ES-I3 (cell line): ENCODE data around the gene UPF3B.
"Not testable (repeated sequence)": the region's sequence is repeated elsewhere in the genome, so short reads cannot be mapped to it uniquely, and the experiment has no call there.

ENCODE experiments used
- H3K36me3 ChIP-seq: 2 replicates; pipeline ENCODE4 v1.6.1; 2013; ENCODE audit warnings: mild to moderate bottlenecking, low read length, control low read depth, moderate library complexity; ENCODE audit not compliant: insufficient read depth
- H3K4me1 ChIP-seq: 2 replicates; pipeline ENCODE4 v1.6.1; 2013; ENCODE audit warnings: mild to moderate bottlenecking, control low read depth, low read length; ENCODE audit not compliant: insufficient read depth
- H3K9ac ChIP-seq: 2 replicates; pipeline ENCODE4 v1.6.1; 2013; ENCODE audit warnings: low read depth, mild to moderate bottlenecking, low read length, moderate library complexity
- H3K9me3 ChIP-seq: 2 replicates; pipeline ENCODE4 v1.6.1; 2013; ENCODE audit warnings: mild to moderate bottlenecking, low read length, moderate library complexity; ENCODE audit not compliant: control insufficient read depth, insufficient read depth

Gene UPF3B

DNA sequence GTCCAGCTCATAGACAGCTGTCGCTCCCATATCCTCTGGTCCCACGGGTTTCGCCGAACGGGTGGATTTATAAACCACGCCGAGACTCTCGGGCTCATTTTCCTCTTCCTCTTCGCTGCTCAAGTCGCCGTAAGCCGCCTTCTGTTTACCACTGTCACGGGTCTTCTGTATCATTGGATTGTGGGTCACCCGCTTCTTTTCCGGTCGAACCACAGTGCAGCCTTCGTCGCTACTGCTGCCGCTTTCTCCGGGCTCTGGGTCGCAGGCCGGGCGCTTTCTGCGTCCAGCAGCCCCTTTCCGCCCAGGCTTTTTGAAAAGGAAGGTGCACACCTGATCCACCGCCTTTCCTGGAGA is 18.5 kb upstream of the UPF3B start:
- peak overlapping the region; percentile 70 for H3K9ac ChIP-seq
- no peaks in the 10 kb centered on the region for H3K9me3 ChIP-seq
- no peaks in the 10 kb centered on the region for H3K36me3 ChIP-seq
- H3K4me1 ChIP-seq: no peaks in the 10 kb centered on the region

DNA sequence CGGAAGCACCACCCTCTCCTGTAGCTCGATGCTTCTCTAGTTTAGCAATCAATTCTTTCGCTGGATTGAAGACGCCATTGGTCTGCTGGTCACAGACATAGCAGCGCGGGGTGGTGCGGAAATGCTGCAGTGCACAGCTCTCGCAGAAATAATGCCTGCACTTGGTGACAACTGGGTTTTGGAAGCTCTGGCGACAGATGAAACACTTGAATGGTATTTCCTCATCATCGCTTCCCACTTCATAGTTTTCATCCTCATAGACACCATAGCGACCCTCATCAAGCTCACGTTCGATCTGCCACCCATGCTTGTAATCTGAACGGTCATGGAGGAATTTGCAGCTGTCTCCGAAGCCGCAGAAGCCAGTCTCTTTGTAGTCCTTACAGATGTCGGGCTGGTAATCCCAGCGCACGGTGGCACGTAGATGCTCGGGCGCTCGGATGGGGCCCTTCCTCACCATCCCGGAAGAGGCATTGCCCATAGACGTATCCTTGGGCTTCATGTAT is 17.9 kb upstream of the UPF3B start:
- H3K4me1 ChIP-seq: no peaks in the 10 kb centered on the region
- peak overlapping the region; percentile 70 for H3K9ac ChIP-seq
- H3K9me3 ChIP-seq: no peaks in the 10 kb centered on the region
- H3K36me3 ChIP-seq: no peaks in the 10 kb centered on the region

DNA sequence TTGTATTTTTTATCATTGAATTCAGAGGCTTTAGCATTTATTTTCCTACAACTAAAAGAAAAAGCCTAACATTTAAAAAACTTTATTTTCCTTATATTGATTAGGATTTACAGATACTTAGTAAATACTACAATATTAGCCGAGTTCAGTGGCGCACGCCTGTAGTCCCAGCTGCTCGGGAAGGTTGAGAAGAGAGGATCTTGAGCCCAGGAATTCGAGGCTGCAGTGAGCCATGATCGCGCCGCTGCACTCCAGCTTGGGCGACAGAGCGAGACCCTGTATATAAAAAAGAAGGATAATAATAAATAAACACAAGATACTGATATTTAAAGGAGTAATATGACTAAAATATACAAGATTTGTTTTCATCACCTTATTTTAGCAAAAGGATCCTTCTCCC is 681 bp upstream of the UPF3B start:
- Histone ChIP-seq H3K9me3 (no peaks in the 10 kb centered on the region), H3K36me3 (no peaks in the 10 kb centered on the region; the same call in 1 of the 2 replicates), H3K9ac (peak overlapping the region; percentile 61), H3K4me1 (no peaks in the 10 kb centered on the region)

DNA sequence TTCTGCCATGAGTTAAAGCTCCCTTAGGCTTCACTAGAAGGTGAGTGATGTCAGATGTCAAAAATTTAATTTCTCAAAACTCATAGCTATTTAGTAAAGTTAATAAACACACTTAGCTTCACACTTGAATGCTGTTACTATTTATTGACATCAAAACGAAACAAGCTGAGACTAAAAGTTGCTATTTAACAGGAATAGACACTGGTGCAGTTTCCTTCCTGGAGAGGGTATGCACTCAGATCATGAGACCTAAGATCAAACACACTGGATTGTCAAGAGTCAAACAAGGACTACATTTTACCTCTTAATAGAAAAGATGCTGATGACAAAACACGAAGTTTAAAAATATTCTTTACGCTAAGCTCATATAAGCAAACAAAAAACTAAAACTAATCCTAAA is 18.9 kb downstream of the UPF3B start:
- no peaks in the 10 kb centered on the region for H3K9me3 ChIP-seq
- no peaks in the 10 kb centered on the region for H3K4me1 ChIP-seq
- H3K9ac ChIP-seq: no peak overlapping the region
- H3K36me3 ChIP-seq: peaks cover 12% of the 10 kb centered on the region; the same call in 1 of the 2 replicates

DNA sequence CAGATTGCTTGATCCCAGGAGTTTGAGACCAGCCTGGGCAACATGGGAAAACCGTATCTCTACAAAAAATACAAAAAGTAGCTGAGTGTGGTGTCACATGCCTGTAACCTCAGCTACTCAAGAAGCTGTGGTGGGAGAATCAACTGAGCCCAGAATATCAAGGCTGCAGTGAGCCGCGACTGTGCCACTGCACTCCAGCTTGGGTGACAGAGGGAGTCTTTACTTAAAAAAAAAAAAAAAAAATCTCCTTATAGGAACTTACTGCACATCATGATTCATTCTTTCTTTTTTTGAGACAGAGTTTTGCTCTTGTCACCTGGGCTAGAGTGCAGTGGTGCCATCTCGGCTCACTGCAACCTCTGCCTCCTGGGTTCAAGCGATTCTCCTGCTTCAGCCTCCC is 24.3 kb downstream of the UPF3B start:
- no peaks in the 10 kb centered on the region for H3K4me1 ChIP-seq
- no peaks in the 10 kb centered on the region for H3K9me3 ChIP-seq
- H3K36me3 ChIP-seq: peaks cover 2% of the 10 kb centered on the region; the same call in 1 of the 2 replicates
- no peak overlapping the region for H3K9ac ChIP-seq

DNA sequence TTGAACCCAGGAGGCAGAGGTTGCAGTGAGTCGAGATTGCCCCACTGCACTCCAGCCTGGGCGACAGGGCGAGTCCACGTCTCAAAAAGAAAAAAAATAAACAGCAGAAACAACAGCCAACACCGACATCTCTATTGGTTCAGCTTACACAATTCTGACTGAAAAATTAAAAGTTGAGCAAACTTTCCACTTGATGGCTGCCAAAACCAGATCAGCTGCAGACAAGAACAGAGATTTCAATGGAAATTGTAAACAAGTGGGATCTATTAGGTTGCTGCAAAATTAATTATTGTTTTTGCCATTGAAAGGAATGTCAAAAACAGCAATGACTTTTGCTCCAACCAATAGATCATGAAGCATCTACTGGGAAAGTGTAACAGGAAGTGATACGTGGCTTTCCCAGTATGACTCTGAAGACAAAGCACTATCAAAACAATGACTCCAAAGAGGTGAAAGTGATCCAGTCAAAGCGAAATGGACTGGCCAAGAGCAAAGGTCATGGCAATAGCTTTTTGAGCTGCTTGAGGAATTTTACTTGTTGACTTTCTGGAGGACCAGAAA is 26.3 kb downstream of the UPF3B start:
- H3K9me3 ChIP-seq: no peaks in the 10 kb centered on the region
- peaks cover 2% of the 10 kb centered on the region; the same call in 1 of the 2 replicates for H3K36me3 ChIP-seq
- no peaks in the 10 kb centered on the region for H3K4me1 ChIP-seq
- H3K9ac ChIP-seq: no peak overlapping the region

DNA sequence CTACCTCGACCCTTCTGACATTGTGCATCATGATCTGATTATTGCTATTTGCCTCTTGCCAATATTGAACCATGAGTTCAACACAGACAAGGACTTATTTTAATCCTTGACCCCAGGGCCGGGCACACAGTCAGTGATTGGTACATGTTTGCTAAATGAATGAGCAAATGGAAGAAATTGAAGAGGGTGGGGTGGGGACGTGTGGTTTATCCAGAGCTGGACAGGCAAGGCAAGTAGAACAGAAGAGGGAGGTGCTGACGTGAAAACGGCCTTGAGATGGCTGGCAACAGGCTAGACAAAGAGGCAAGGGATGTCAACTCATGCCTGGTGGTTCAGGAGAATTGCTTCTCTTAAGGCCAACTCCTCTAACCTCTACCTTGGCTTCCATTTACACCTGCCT is 28.5 kb downstream of the UPF3B start:
- H3K4me1 ChIP-seq, H3K9me3 ChIP-seq: not testable (repeated sequence)

DNA sequence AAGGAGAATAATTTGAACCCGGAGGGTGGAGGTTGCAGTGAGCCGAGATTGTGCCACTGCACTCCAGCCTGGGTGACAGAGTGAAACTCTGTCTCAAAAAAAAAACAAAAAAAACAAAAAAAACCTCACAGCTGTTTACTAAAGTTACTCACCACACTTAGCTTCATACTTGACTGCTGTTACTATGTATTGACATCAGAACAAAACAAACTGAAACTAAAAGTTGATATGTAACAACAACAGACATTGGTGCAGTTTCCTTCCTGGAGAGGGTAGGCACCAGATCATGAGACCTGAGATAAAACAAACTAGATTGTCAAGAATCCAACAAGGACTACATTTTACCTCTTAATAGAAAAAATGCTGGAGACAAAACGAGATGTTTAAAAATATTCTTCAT is 31.1 kb downstream of the UPF3B start:
- H3K4me1 ChIP-seq, H3K9ac ChIP-seq, H3K36me3 ChIP-seq, H3K9me3 ChIP-seq: not testable (repeated sequence)

More for the DNA sequence above, 28.5 kb downstream of the UPF3B start:
- H3K9ac ChIP-seq, H3K36me3 ChIP-seq: not testable (repeated sequence)

DNA sequence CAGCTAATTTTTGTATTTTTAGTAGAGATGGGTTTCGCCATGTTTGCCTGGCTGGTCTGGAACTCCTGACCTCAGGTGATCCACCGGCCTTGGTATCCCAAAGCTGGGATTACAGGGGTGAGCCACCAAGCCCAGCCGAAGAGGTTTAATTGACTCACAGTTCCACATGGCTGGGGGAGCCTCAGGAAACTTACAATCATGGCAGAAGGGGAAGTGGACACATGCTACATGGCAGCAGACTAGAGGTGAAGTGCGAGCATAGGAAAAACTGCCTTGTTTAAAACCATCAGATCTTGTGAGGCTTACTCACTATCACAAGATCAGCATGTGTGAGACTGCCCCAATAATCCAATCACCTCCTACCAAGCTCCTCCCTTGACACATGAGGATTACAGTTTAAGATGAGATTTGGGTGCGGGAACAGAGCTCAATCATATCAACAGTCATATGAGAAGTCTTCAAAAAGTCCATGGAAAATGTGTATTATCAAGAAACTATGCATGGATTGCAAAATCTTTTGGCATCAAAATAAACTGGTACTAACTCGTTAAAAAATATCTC is 35.6 kb downstream of the UPF3B start:
- no peak overlapping the region for H3K9ac ChIP-seq

DNA sequence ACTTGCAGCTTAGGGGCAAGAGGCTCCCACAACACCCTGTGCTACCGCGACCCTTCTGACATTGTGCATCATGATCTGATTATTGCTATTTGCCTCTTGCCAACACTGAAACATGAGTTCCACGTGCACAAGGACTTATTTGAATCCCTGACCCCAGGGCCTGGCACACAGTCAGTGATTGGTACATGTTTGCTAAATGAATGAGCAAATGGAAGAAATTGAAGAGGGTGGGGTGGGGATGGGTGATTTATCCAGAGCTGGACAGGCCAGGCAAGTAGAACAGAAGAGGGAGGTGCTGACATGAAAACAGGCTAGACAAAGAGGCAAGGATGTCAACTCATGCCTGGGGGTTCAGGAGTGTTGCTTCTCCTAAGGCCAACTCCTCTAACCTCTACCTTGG is 36.5 kb downstream of the UPF3B start:
- Histone ChIP-seq H3K4me1 (no peaks in the 10 kb centered on the region), H3K36me3 (no peaks in the 10 kb centered on the region; the same call in 1 of the 2 replicates), H3K9me3 (no peaks in the 10 kb centered on the region), H3K9ac (no peak overlapping the region)

More for the DNA sequence above, 35.6 kb downstream of the UPF3B start:
- no peaks in the 10 kb centered on the region; the same call in 1 of the 2 replicates for H3K36me3 ChIP-seq
- no peaks in the 10 kb centered on the region for H3K9me3 ChIP-seq
- H3K4me1 ChIP-seq: no peaks in the 10 kb centered on the region

DNA sequence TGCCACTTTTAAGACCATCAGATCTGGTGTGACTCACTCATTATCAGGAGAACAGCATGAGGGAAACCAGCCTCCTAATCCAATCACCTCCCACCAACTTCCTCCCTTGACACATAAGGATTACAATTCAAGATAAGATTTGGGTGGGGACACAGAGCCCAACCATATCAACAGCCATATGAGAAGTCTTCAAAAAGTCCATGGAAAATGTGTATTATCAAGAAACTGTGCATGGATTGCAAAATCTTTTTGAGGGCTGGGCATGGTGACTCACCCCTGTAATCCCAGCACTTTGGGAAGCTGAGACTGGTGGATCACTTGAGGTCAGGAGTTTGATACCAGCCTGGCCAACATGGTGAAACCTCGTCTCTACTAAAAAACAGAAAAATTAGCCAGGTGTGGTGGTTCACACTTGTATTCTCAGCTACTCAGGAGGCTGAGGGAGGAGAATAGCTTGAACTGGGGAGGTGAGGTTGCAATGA is 43.5 kb downstream of the UPF3B start:
- H3K4me1 ChIP-seq: no peaks in the 10 kb centered on the region
- H3K9me3 ChIP-seq: peaks cover 2% of the 10 kb centered on the region; the same call in 1 of the 2 replicates

DNA sequence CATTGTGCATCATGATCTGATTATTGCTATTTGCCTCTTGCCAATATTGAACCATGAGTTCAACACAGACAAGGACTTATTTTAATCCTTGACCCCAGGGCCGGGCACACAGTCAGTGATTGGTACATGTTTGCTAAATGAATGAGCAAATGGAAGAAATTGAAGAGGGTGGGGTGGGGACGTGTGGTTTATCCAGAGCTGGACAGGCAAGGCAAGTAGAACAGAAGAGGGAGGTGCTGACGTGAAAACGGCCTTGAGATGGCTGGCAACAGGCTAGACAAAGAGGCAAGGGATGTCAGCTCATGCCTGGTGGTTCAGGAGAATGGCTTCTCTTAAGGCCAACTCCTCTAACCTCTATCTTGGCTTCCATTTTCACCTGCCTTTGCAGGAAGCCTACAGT is 44.3 kb downstream of the UPF3B start:
- H3K9me3 ChIP-seq, H3K4me1 ChIP-seq, H3K9ac ChIP-seq, H3K36me3 ChIP-seq: not testable (repeated sequence)

More for the DNA sequence above, 43.5 kb downstream of the UPF3B start:
- Histone ChIP-seq H3K36me3 (peaks cover 3% of the 10 kb centered on the region; the same call in 1 of the 2 replicates), H3K9ac (no peak overlapping the region)

DNA sequence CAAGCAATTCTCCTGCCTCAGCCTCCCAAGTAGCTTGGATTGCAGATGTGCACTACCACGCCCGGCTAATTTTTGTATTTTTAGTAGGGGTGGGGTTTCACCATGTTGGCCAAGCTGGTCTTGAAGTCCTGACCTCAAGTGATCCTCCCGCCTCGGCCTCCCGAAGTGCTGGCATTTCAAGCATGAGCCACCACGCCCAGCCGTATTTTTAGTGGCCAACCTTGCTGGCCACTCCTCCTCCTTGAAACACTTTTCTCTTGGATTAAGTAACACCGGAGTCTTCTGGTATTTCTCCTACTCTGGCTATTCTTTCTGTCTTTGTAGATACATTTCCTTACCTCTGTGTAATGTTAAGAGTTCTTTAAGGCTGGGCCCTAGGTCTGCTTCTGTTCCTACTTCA is 50.2 kb downstream of the UPF3B start:
- Histone ChIP-seq H3K36me3 (no peaks in the 10 kb centered on the region), H3K4me1 (no peaks in the 10 kb centered on the region), H3K9ac (no peak overlapping the region), H3K9me3 (no peaks in the 10 kb centered on the region)

DNA sequence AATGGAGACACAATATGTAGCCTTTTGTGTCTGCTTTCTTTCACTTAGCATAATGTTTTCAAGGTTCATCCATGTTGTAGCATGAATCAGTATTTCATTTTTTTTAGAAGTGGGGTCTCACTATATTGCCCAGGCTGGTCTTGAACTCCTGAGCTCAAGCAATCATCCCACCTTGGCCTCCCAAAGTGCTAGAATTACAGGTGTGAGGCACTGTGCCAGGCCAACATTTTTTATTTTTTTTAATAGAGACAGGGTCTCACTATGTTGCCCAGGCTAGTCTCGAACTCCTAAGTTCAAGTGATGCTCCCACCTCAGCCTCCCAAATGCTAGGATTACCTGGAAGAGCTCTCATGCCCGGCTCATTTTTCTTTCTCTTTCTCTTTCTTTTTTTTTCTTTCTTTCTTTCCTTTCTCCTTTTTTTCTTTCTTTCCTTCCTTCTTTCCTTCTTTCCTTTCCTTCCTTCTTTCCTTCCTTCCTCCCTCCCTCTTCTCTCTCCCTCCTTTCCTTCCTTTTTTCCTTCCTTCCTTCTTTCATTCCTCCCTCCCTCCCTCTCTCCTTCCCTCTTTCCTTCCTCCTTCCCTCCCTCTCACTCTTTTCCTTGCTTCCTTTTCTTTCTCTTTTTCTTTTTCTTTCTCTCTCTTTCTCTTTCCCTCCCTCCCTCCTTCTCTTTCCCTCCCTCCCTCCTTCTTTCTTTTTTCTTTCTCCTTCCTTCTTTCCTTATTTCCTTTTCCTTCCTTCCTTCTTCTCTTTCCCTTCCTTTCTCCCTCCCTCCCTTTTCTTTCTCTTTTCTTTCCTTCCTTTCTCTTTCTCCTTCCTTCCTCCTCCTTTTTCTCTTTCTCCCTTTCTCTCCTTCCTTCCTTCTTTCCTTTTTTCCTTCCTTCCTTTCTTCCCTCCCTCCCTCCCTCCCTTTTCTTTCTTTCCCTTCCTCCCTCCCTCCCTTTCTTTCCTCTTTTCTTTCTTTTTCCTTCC is 51.2 kb downstream of the UPF3B start:
- H3K9ac ChIP-seq: no peak overlapping the region
- H3K4me1 ChIP-seq: no peaks in the 10 kb centered on the region
- H3K9me3 ChIP-seq: no peaks in the 10 kb centered on the region
- H3K36me3 ChIP-seq: no peaks in the 10 kb centered on the region
